HepG2 (cell line): ENCODE data around the gene PLXND1. TPM values are rescaled to one million over a fixed set of nuclear protein-coding genes. Genes with fewer than 3 reads are reported as not detected.

Experiments
- ATAC-seq: fragments of 200-7000 bp; cut with Tn5 transposase; 3 replicates; pipeline ENCODE4 v1.9.1; 2020; ENCODE audit warnings: mild to moderate bottlenecking, moderate library complexity
- BruUV-seq: library from RNA; stranded (reverse); fragments of 400-500 nt; replicated peaks from 2 replicates; lab custom pipeline; 2021; lab: Mats Ljungman, UMichigan
- CTCF ChIA-PET: fragments of 300-600 bp; formaldehyde crosslinking; extraction: SDS; loops from one replicate; lab custom pipeline; 2021; ENCODE audit warnings: low total read pairs, inconsistent platforms, low intra/inter-chr PET ratio; lab: Yijun Ruan, JAX
- POLR2A ChIA-PET: fragments of 350-600 bp; sonication (Branson Sonifier 250); formaldehyde crosslinking; loops from one replicate; lab custom pipeline; 2020; ENCODE audit warnings: antibody characterized with exemption, inconsistent platforms; lab: Yijun Ruan, JAX
- DNase-seq: peaks from one replicate; pipeline ENCODE4 v3.0.0-alpha.2; 2015; ENCODE audit warnings: low spot score
- FAIRE-seq: peaks from 3 replicates; lab custom pipeline; 2011; peaks lifted over from hg19 to GRCh38; lab: Jason Lieb, UNC
- H2AFZ ChIP-seq: one replicate; pipeline ENCODE4 v1.6.1; 2011; ENCODE audit warnings: low read length, inconsistent platforms
- H3K27ac ChIP-seq: fragments of 300-600 bp; 3 replicates; pipeline ENCODE4 v1.8.0; 2011; ENCODE audit warnings: mixed run types, mild to moderate bottlenecking, mixed read lengths, low read length, inconsistent platforms; ENCODE audit not compliant: insufficient read depth; ENCODE audit errors: extremely low read length
- H3K27me3 ChIP-seq, 2 experiments: fragments of 200-600 bp in 1 of 2; 2 replicates in 1 of 2; 3 replicates in 1 of 2; pipeline versions ENCODE4 v1.6.0 to v1.8.0; 2011; ENCODE audit warnings: low read length in 2 of 2, mild to moderate bottlenecking in 2 of 2, moderate library complexity in 2 of 2, inconsistent platforms in 1 of 2; ENCODE audit not compliant: insufficient read depth in 2 of 2, control insufficient read depth in 1 of 2
- H3K36me3 ChIP-seq, 2 experiments: fragments of 200-600 bp in 1 of 2; replicated peaks in 1 of 2; 2 replicates in 1 of 2; 3 replicates in 1 of 2; pipeline versions ENCODE4 v1.5.1 to v1.8.0; 2011; ENCODE audit warnings: low read length in 2 of 2, inconsistent platforms in 1 of 2; ENCODE audit not compliant: insufficient read depth in 2 of 2, control insufficient read depth in 1 of 2
- H3K4me1 ChIP-seq: 2 replicates; pipeline ENCODE4 v1.5.1; 2012; ENCODE audit warnings: low read length, inconsistent platforms; ENCODE audit not compliant: insufficient read depth
- H3K4me2 ChIP-seq: 2 replicates; pipeline ENCODE4 v1.6.0; 2011; ENCODE audit warnings: low read depth, low read length, inconsistent platforms
- H3K4me3 ChIP-seq, 3 experiments: fragments of 200-600 bp in 1 of 3; sonication (generic), shearing (Covaris generic) in 1 of 3; replicated peaks in 1 of 3; 2 replicates each; pipeline ENCODE4 v1.5.1; 2011 to 2016; ENCODE audit warnings: low read length in 3 of 3, inconsistent platforms in 2 of 3, low read depth in 2 of 3, mild to moderate bottlenecking in 2 of 3, control low read depth in 1 of 3, mixed read lengths in 1 of 3; ENCODE audit not compliant: insufficient read depth in 1 of 3
- H3K79me2 ChIP-seq: one replicate; pipeline ENCODE4 v1.6.1; 2011; ENCODE audit warnings: low read length, inconsistent platforms; ENCODE audit not compliant: insufficient read depth
- H3K9ac ChIP-seq: 2 replicates; pipeline ENCODE4 v1.6.0; 2011; ENCODE audit warnings: mild to moderate bottlenecking, low read depth, low read length, inconsistent platforms; ENCODE audit not compliant: insufficient read depth
- H3K9me3 ChIP-seq: 2 replicates; pipeline ENCODE4 v1.5.1; 2012; ENCODE audit warnings: mild to moderate bottlenecking, low read length
- H4K20me1 ChIP-seq: 2 replicates; pipeline ENCODE4 v1.6.0; 2011; ENCODE audit warnings: inconsistent platforms, mild to moderate bottlenecking, low read length, moderate library complexity; ENCODE audit not compliant: insufficient read depth
- PHF21A ChIP-seq: sonication (generic); formaldehyde crosslinking; IDR thresholded peaks from 2 replicates; pipeline ENCODE4 v1.5.0; 2020; ENCODE audit warnings: mild to moderate bottlenecking, missing genetic modification reagents
- WGBS: methylation state at CpG from one replicate; pipeline ENCODE4 v1.1.6; 2017; ENCODE audit warnings: low lambda C conversion rate; 5-methylcytosine and 5-hydroxymethylcytosine counted together
- in situ Hi-C: cut with HindIII; loops from 2 replicates; pipeline ENCODE4 v1.10.0; 2017; ENCODE audit warnings: low pct_unique_long_range_greater_than_20kb; ENCODE audit not compliant: extremely low pct_ligation_motif_present
- intact Hi-C: fragments of 100-400 bp; cut with micrococcal nuclease; formaldehyde crosslinking; loops from one replicate; pipeline ENCODE4 v1.10.0; 2022; ENCODE audit not compliant: unreplicated experiment
- polyA plus RNA-seq, 8 experiments: library from polyadenylated mRNA; depleted of rRNA in 3 of 8; stranded (reverse) in 7 of 8; unstranded in 1 of 8; fragments of >200 nt; fragmentation: Illumina TruSeq in 4 of 8; extraction: Trizol in 4 of 8; gene quantifications; 2 replicates each; pipeline versions ENCODE4 v1.2.1 to v1.2.3, GENCODE V29; 2011 to 2016; ENCODE audit warnings: low read depth in 4 of 8, missing spikeins in 1 of 8, mixed read lengths in 1 of 8; ENCODE audit not compliant: insufficient read depth in 1 of 8
- total RNA-seq, 5 experiments: library from RNA; depleted of rRNA; stranded (reverse); fragments of >200 nt; fragmentation: Illumina TruSeq; extraction: Trizol; gene quantifications; 2 replicates each; pipeline ENCODE4 v1.2.3, GENCODE V29; 2016; ENCODE audit warnings: low read depth in 1 of 5
- TF ChIP-seq, protein P1 (sequence below): sonication (generic); formaldehyde crosslinking; IDR thresholded peaks from 2 replicates; pipeline ENCODE4 v1.5.0; 2020; ENCODE audit warnings: mild to moderate bottlenecking, missing genetic modification reagents
- TF ChIP-seq, protein P2 (sequence below): sonication (generic); formaldehyde crosslinking; IDR thresholded peaks from 2 replicates; pipeline ENCODE4 v1.9.0; 2021; ENCODE audit warnings: mild to moderate bottlenecking, missing genetic modification reagents

The PLXND1 gene
- total and polyA plus RNA-seq, 2 of the 13 experiments (the other 11 are each of a cell fraction or from before 2014, with no cell fraction given), result 15.9 to 42.0 TPM

DNA sequence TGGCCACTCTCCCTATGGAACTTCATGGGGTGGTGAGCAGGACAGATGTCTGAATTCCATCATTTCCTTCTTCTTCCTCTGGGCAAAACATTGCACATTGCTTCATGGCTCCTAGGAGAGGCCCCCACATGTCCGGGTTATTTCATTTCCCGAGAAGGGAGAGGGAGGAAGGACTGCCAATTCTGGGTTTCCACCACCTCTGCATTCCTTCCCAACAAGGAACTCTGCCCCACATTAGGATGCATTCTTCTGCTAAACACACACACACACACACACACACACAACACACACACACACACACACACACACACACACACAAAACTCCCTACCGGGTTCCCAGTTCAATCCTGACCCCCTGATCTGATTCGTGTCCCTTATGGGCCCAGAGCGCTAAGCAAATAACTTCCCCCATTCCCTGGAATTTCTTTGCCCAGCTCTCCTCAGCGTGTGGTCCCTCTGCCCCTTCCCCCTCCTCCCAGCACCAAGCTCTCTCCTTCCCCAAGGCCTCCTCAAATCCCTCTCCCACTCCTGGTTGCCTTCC lies 76.2 kb downstream of the PLXND1 start:
- 14% methylated on average over 6 of the region's 6 CpGs for WGBS
- Histone ChIP-seq H3K27me3 (no peaks in the 10 kb centered on the region; a peak in 1 of 5 replicates), H3K79me2 (no peaks in the 10 kb centered on the region), H3K27ac (no peak overlapping the region), H4K20me1 (no peaks in the 10 kb centered on the region), H3K4me1 (peaks cover 53% of the 10 kb centered on the region), H3K36me3 (no peaks in the 10 kb centered on the region), H2AFZ (no peak overlapping the region), H3K9ac (no peak overlapping the region), H3K9me3 (no peaks in the 10 kb centered on the region), H3K4me3 (no peak overlapping the region; a peak in 1 of 6 replicates), H3K4me2 (no peak overlapping the region; the same call in 1 of the 2 replicates)
- ATAC-seq, result no peak
- FAIRE-seq, result peak; percentile 34
- DNase-seq, result no peak
- intact Hi-C loops, result no loop called here
- peak; percentile 16; the same call in 1 of the 2 replicates for TF ChIP-seq PHF21A
- TF ChIP-seq, protein P1, sequence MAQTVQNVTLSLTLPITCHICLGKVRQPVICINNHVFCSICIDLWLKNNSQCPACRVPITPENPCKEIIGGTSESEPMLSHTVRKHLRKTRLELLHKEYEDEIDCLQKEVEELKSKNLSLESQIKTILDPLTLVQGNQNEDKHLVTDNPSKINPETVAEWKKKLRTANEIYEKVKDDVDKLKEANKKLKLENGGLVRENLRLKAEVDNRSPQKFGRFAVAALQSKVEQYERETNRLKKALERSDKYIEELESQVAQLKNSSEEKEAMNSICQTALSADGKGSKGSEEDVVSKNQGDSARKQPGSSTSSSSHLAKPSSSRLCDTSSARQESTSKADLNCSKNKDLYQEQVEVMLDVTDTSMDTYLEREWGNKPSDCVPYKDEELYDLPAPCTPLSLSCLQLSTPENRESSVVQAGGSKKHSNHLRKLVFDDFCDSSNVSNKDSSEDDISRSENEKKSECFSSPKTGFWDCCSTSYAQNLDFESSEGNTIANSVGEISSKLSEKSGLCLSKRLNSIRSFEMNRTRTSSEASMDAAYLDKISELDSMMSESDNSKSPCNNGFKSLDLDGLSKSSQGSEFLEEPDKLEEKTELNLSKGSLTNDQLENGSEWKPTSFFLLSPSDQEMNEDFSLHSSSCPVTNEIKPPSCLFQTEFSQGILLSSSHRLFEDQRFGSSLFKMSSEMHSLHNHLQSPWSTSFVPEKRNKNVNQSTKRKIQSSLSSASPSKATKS (CRISPR knock-in tag), result no peak
- TF ChIP-seq, protein P2, sequence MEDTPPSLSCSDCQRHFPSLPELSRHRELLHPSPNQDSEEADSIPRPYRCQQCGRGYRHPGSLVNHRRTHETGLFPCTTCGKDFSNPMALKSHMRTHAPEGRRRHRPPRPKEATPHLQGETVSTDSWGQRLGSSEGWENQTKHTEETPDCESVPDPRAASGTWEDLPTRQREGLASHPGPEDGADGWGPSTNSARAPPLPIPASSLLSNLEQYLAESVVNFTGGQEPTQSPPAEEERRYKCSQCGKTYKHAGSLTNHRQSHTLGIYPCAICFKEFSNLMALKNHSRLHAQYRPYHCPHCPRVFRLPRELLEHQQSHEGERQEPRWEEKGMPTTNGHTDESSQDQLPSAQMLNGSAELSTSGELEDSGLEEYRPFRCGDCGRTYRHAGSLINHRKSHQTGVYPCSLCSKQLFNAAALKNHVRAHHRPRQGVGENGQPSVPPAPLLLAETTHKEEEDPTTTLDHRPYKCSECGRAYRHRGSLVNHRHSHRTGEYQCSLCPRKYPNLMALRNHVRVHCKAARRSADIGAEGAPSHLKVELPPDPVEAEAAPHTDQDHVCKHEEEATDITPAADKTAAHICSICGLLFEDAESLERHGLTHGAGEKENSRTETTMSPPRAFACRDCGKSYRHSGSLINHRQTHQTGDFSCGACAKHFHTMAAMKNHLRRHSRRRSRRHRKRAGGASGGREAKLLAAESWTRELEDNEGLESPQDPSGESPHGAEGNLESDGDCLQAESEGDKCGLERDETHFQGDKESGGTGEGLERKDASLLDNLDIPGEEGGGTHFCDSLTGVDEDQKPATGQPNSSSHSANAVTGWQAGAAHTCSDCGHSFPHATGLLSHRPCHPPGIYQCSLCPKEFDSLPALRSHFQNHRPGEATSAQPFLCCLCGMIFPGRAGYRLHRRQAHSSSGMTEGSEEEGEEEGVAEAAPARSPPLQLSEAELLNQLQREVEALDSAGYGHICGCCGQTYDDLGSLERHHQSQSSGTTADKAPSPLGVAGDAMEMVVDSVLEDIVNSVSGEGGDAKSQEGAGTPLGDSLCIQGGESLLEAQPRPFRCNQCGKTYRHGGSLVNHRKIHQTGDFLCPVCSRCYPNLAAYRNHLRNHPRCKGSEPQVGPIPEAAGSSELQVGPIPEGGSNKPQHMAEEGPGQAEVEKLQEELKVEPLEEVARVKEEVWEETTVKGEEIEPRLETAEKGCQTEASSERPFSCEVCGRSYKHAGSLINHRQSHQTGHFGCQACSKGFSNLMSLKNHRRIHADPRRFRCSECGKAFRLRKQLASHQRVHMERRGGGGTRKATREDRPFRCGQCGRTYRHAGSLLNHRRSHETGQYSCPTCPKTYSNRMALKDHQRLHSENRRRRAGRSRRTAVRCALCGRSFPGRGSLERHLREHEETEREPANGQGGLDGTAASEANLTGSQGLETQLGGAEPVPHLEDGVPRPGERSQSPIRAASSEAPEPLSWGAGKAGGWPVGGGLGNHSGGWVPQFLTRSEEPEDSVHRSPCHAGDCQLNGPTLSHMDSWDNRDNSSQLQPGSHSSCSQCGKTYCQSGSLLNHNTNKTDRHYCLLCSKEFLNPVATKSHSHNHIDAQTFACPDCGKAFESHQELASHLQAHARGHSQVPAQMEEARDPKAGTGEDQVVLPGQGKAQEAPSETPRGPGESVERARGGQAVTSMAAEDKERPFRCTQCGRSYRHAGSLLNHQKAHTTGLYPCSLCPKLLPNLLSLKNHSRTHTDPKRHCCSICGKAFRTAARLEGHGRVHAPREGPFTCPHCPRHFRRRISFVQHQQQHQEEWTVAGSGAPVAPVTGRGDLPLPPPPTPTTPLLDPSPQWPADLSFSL (CRISPR knock-in tag), result peak; percentile 84
- ChIA-PET POLR2A (interaction anchor here (1.5 kb wide), 1 partner anchor 66 kb away, joined by 4 read pairs; no protein-coding TSS in a partner anchor), CTCF (no interaction called here)
- BruUV-seq, result no TSS peak
- in situ Hi-C loops, result no loop called here
